C4-2B (cell line): ENCODE measurements around the gene BTBD8.

Experiments used
- CTCF ChIP-seq: fragments of 450-650 bp; conservative IDR thresholded peaks from 2 replicates; pipeline ENCODE4 v1.5.1; 2017; ENCODE audit warnings: mild to moderate bottlenecking
- ZFX ChIP-seq: fragments of 450-650 bp; IDR thresholded peaks from 2 replicates; pipeline ENCODE4 v1.6.1; 2017

- no peak for TF ChIP-seq CTCF
- no peak for TF ChIP-seq ZFX
Measured at GRCh38 chr1:92051948-92052347, 28.2 kb upstream of the BTBD8 start.
